Vagina (tissue), 2 donors: Measurements from ENCODE around the gene ST8SIA5.

ENCODE experiments used
- POLR2AphosphoS5 ChIP-seq, 2 donors: sonication (generic); formaldehyde crosslinking; IDR thresholded peaks; one replicate each; pipeline ENCODE4 v1.9.0; 2017; ENCODE audit warnings: antibody characterized with exemption in 2 of 2, mild to moderate bottlenecking in 2 of 2, low read depth in 1 of 2; ENCODE audit not compliant: insufficient read depth in 1 of 2
- TF ChIP-seq, protein P1 (sequence below), 3 experiments: fragments of 450-650 bp in 2 of 3; fragments of 200-600 bp in 1 of 3; sonication (generic) in 1 of 3; IDR thresholded peaks; one replicate each; pipeline ENCODE4 v1.5.1; 2017 to 2019; ENCODE audit warnings: antibody characterized with exemption in 3 of 3, mild to moderate bottlenecking in 2 of 3, moderate library complexity in 2 of 3

GRCh38 chr18:46716827-46717226 lies 40.0 kb downstream of the ST8SIA5 start:
- TF ChIP-seq, protein P1, sequence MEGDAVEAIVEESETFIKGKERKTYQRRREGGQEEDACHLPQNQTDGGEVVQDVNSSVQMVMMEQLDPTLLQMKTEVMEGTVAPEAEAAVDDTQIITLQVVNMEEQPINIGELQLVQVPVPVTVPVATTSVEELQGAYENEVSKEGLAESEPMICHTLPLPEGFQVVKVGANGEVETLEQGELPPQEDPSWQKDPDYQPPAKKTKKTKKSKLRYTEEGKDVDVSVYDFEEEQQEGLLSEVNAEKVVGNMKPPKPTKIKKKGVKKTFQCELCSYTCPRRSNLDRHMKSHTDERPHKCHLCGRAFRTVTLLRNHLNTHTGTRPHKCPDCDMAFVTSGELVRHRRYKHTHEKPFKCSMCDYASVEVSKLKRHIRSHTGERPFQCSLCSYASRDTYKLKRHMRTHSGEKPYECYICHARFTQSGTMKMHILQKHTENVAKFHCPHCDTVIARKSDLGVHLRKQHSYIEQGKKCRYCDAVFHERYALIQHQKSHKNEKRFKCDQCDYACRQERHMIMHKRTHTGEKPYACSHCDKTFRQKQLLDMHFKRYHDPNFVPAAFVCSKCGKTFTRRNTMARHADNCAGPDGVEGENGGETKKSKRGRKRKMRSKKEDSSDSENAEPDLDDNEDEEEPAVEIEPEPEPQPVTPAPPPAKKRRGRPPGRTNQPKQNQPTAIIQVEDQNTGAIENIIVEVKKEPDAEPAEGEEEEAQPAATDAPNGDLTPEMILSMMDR (IDR thresholded peaks at IDR 0.05): no peak
- no peak for TF ChIP-seq POLR2AphosphoS5 (IDR thresholded peaks at IDR 0.05; ENCODE audit: insufficient read depth in 1 of 2, low read depth in 1 of 2)
